ENCODE results near the gene SMARCD3. TPM values are rescaled to one million over a fixed set of nuclear protein-coding genes. Genes with fewer than 3 reads are reported as not detected.

The SMARCD3 gene
- total RNA-seq, 4 donors from 2014 or later = 2.5 to 11.6 (median 6.3) TPM

GRCh38 chr7:151257990-151258389 lies 9.5 kb upstream of the SMARCD3 start:
- intact Hi-C loops (cut with DNase I) = no loop called here
- Histone ChIP-seq H3K4me1 (peaks cover 0 to 12% (median 2%) of the 10 kb centered on the region in 3 donors), H3K27ac (no peak overlapping the region), H3K4me3 (no peak overlapping the region), H3K36me3 (no peaks in the 10 kb centered on the region), H3K27me3 (peaks cover 0 to 44% (median 0%) of the 10 kb centered on the region in 4 donors), H3K9me3 (no peaks in the 10 kb centered on the region)
- no peak for DNase-seq
- 96 to 100% methylated on average over 1 to 5 of the region's 7 CpGs for WGBS, 2 donors
- no peak for TF ChIP-seq POLR2A (IDR thresholded peaks at IDR 0.05)
- TF ChIP-seq CTCF (IDR thresholded peaks at IDR 0.05) = no peak

- H3K9me3 ChIP-seq = no peaks in the 10 kb centered on the region
- intact Hi-C loops (cut with DNase I) = no loop called here
- no peak overlapping the region for H3K27ac ChIP-seq
- H3K36me3 ChIP-seq = no peaks in the 10 kb centered on the region
- DNase-seq = no peak
- 63 to 72% methylated on average over 13 to 16 of the region's 16 CpGs for WGBS, 2 donors
- no peak overlapping the region for H3K4me3 ChIP-seq
- peaks cover 0 to 53% (median 0%) of the 10 kb centered on the region in 4 donors for H3K27me3 ChIP-seq
- peaks cover 7 to 24% (median 8%) of the 10 kb centered on the region in 3 donors for H3K4me1 ChIP-seq
- no peak for TF ChIP-seq CTCF (IDR thresholded peaks at IDR 0.05)
- no peak for TF ChIP-seq POLR2A (IDR thresholded peaks at IDR 0.05)
These were observed 8.0 kb upstream of the SMARCD3 start for GRCh38 chr7:151256410-151257045.

GRCh38 chr7:151255390-151255789 lies 6.9 kb upstream of the SMARCD3 start:
- intact Hi-C loops (cut with DNase I) = no loop called here
- no peak overlapping the region for H3K27ac ChIP-seq
- 74 to 84% methylated on average over 7 of the region's 7 CpGs for WGBS, 2 donors
- no peak overlapping the region for H3K4me3 ChIP-seq
- no peaks in the 10 kb centered on the region for H3K36me3 ChIP-seq
- peaks cover 15 to 30% (median 18%) of the 10 kb centered on the region in 3 donors for H3K4me1 ChIP-seq
- no peaks in the 10 kb centered on the region for H3K9me3 ChIP-seq
- DNase-seq = no peak
- TF ChIP-seq POLR2A (IDR thresholded peaks at IDR 0.05) (no peak), CTCF (IDR thresholded peaks at IDR 0.05) (no peak)
- peaks cover 0 to 49% (median 0%) of the 10 kb centered on the region in 4 donors for H3K27me3 ChIP-seq

GRCh38 chr7:151254851-151255250 lies 6.4 kb upstream of the SMARCD3 start:
- no peak overlapping the region for H3K4me3 ChIP-seq
- no peak for DNase-seq
- H3K27me3 ChIP-seq = peaks cover 0 to 48% (median 0%) of the 10 kb centered on the region in 4 donors
- H3K4me1 ChIP-seq = peaks cover 18 to 35% (median 20%) of the 10 kb centered on the region in 3 donors
- TF ChIP-seq CTCF (IDR thresholded peaks at IDR 0.05) = no peak
- intact Hi-C loops (cut with DNase I) = no loop called here
- no peak overlapping the region for H3K27ac ChIP-seq
- WGBS, 2 donors = 61 to 84% methylated on average over 7 to 11 of the region's 11 CpGs
- H3K36me3 ChIP-seq = no peaks in the 10 kb centered on the region
- no peaks in the 10 kb centered on the region for H3K9me3 ChIP-seq

GRCh38 chr7:151254316-151254715 lies 5.8 kb upstream of the SMARCD3 start:
- H3K27me3 ChIP-seq = peaks cover 0 to 48% (median 0%) of the 10 kb centered on the region in 4 donors
- 20 to 70% methylated on average over 1 to 2 of the region's 7 CpGs for WGBS, 2 donors

More at GRCh38 chr7:151254316-151254715, 5.8 kb upstream of the SMARCD3 start:
- H3K36me3 ChIP-seq = no peaks in the 10 kb centered on the region
- DNase-seq = no peak
- no peak overlapping the region for H3K4me3 ChIP-seq
- H3K4me1 ChIP-seq = peaks cover 23 to 40% (median 25%) of the 10 kb centered on the region in 3 donors
- intact Hi-C loops (cut with DNase I) = no loop called here
- H3K9me3 ChIP-seq = no peaks in the 10 kb centered on the region
- H3K27ac ChIP-seq = no peak overlapping the region
- TF ChIP-seq CTCF (IDR thresholded peaks at IDR 0.05) (no peak), POLR2A (IDR thresholded peaks at IDR 0.05) (no peak)
